C4-2B (cell line): ENCODE data around the gene CIB4.

ENCODE experiments used
- ZFX ChIP-seq: fragments of 450-650 bp; IDR thresholded peaks from 2 replicates; pipeline ENCODE4 v1.6.1; 2017
- TF ChIP-seq, protein P1 (sequence below): fragments of 450-650 bp; conservative IDR thresholded peaks from 2 replicates; pipeline ENCODE4 v1.5.1; 2017; ENCODE audit warnings: mild to moderate bottlenecking

DNA sequence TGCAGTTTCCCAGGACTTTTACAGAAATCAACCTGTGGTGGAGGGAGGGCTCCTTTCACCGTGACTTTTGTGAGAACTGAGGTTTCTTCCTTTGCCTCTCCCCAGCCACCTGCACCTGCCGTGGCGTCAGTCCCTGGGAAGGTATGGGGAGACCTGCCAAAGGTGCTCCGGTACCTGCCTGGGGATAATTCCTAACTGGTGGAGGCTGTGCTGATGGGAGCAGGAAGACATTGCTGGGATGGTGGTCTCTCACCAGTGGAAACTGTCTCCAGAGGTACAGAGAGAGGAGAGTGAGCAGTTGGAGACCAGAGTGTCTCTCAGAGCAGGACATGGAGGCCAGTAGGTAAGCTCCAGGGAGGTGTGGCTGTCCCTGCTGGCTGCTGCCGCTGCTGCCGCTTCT is 52.6 kb downstream of the CIB4 start:
- TF ChIP-seq, protein P1, sequence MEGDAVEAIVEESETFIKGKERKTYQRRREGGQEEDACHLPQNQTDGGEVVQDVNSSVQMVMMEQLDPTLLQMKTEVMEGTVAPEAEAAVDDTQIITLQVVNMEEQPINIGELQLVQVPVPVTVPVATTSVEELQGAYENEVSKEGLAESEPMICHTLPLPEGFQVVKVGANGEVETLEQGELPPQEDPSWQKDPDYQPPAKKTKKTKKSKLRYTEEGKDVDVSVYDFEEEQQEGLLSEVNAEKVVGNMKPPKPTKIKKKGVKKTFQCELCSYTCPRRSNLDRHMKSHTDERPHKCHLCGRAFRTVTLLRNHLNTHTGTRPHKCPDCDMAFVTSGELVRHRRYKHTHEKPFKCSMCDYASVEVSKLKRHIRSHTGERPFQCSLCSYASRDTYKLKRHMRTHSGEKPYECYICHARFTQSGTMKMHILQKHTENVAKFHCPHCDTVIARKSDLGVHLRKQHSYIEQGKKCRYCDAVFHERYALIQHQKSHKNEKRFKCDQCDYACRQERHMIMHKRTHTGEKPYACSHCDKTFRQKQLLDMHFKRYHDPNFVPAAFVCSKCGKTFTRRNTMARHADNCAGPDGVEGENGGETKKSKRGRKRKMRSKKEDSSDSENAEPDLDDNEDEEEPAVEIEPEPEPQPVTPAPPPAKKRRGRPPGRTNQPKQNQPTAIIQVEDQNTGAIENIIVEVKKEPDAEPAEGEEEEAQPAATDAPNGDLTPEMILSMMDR = no peak
- TF ChIP-seq ZFX = no peak
